LHCN-M2 (cell line): ENCODE data around the gene ZNF518B. TPM values are rescaled to one million over a fixed set of nuclear protein-coding genes. Genes with fewer than 3 reads are reported as not detected.
"Not testable (repeated sequence)": the region's sequence is repeated elsewhere in the genome, so short reads cannot be mapped to it uniquely, and the experiment has no call there.

Source experiments
- DNase-seq: peaks from one replicate; pipeline ENCODE4 v3.0.0-alpha.2; 2012; ENCODE audit warnings: low read depth
- total RNA-seq: library from RNA; depleted of rRNA; stranded (reverse); fragments of >200 nt; gene quantifications from 2 replicates; pipeline ENCODE4 v1.2.3, GENCODE V29; 2014

The ZNF518B gene
- total RNA-seq, 1 experiment from 2014 or later, result 6.1 TPM

- peak; percentile 4 for DNase-seq
These were observed 501 bp downstream of the ZNF518B start for GRCh38 chr4:10456595-10457254.

GRCh38 chr4:10456260-10456594 lies 999 bp downstream of the ZNF518B start:
- no peak for DNase-seq

GRCh38 chr4:10455133-10455532 lies 2.1 kb downstream of the ZNF518B start:
- no peak for DNase-seq

- no peak for DNase-seq
These were observed 2.5 kb downstream of the ZNF518B start for GRCh38 chr4:10454726-10455125.

- DNase-seq, result no peak
These were observed 3.1 kb downstream of the ZNF518B start for GRCh38 chr4:10454121-10454520.

- no peak for DNase-seq
These were observed 8.2 kb downstream of the ZNF518B start for GRCh38 chr4:10448991-10449390.

GRCh38 chr4:10442976-10443375 lies 14.2 kb downstream of the ZNF518B start:
- peak; percentile 8 for DNase-seq

GRCh38 chr4:10441512-10441911 lies 15.7 kb downstream of the ZNF518B start:
- DNase-seq, result no peak

GRCh38 chr4:10438924-10439323 lies 18.3 kb downstream of the ZNF518B start:
- DNase-seq, result no peak

GRCh38 chr4:10437735-10438134 lies 19.5 kb downstream of the ZNF518B start:
- no peak for DNase-seq

GRCh38 chr4:10427680-10428079 lies 29.5 kb downstream of the ZNF518B start:
- not testable (repeated sequence) for DNase-seq

GRCh38 chr4:10421344-10422055 lies 35.7 kb downstream of the ZNF518B start:
- no peak for DNase-seq

GRCh38 chr4:10417740-10418139 lies 39.5 kb downstream of the ZNF518B start:
- DNase-seq, result no peak

GRCh38 chr4:10416441-10416840 lies 40.8 kb downstream of the ZNF518B start:
- DNase-seq, result no peak

- DNase-seq, result no peak
These were observed 44.0 kb downstream of the ZNF518B start for GRCh38 chr4:10413177-10413576.

- no peak for DNase-seq
These were observed 51.6 kb downstream of the ZNF518B start for GRCh38 chr4:10405672-10406071.

- peak; percentile 17 for DNase-seq
These were observed 53.4 kb downstream of the ZNF518B start for GRCh38 chr4:10403633-10404445.

GRCh38 chr4:10395971-10396580 lies 61.1 kb downstream of the ZNF518B start:
- no peak for DNase-seq
